Subcutaneous abdominal adipose tissue (tissue), 5 donors: ENCODE data around the gene UBA1.

Experiments
- H3K27ac ChIP-seq: one replicate; pipeline ENCODE4 v1.7.0; 2013; ENCODE audit warnings: low read depth, mild to moderate bottlenecking, inconsistent platforms, low read length, moderate library complexity
- H3K27me3 ChIP-seq, 5 donors: one replicate each; pipeline ENCODE4 v1.7.0; 2013; ENCODE audit warnings: low read length in 5 of 5, inconsistent platforms in 1 of 5; ENCODE audit not compliant: control insufficient read depth in 5 of 5, insufficient read depth in 4 of 5
- H3K36me3 ChIP-seq, 5 donors: one replicate each; pipeline ENCODE4 v1.7.0; 2013; ENCODE audit warnings: low read length in 5 of 5; ENCODE audit not compliant: control insufficient read depth in 5 of 5, insufficient read depth in 5 of 5
- H3K4me1 ChIP-seq, 5 donors: one replicate each; pipeline ENCODE4 v1.7.0; 2013; ENCODE audit warnings: low read length in 5 of 5, mild to moderate bottlenecking in 3 of 5, moderate library complexity in 1 of 5; ENCODE audit not compliant: control insufficient read depth in 5 of 5, insufficient read depth in 5 of 5
- H3K4me3 ChIP-seq, 5 donors: one replicate each; pipeline ENCODE4 v1.7.0; 2013; ENCODE audit warnings: low read length in 5 of 5, low read depth in 1 of 5
- H3K9ac ChIP-seq, 5 donors: one replicate each; pipeline ENCODE4 v1.7.0; 2013; ENCODE audit warnings: low read length in 5 of 5, mild to moderate bottlenecking in 4 of 5, moderate library complexity in 3 of 5
- H3K9me3 ChIP-seq, 5 donors: one replicate each; pipeline ENCODE4 v1.7.0; 2013; ENCODE audit warnings: low read length in 5 of 5; ENCODE audit not compliant: control insufficient read depth in 5 of 5
- donor health status: healthy.
- donor health status: healthy.
- donor health status: healthy.
- donor health status: healthy.
- donor health status: healthy.

The UBA1 gene

GRCh38 chrX:47217852-47218279 lies 24.2 kb downstream of the UBA1 start:
- Histone ChIP-seq H3K36me3 (peaks cover 3 to 36% (median 33%) of the 10 kb centered on the region in 5 donors), H3K9me3 (no peaks in the 10 kb centered on the region), H3K9ac (peak overlapping the region; percentile 83 to 94 (median 88)), H3K27me3 (peaks cover 0 to 8% (median 0%) of the 10 kb centered on the region in 5 donors), H3K4me1 (peaks cover 10 to 38% (median 36%) of the 10 kb centered on the region in 5 donors), H3K4me3 (peak overlapping the region; percentile 72 to 95 (median 91)), H3K27ac (peak overlapping the region; percentile 93)

- Histone ChIP-seq H3K9me3 (no peaks in the 10 kb centered on the region), H3K27ac (peak within 1 kb of the TSS; percentile 93), H3K27me3 (peaks cover 0 to 9% (median 0%) of the 10 kb centered on the region in 5 donors), H3K4me3 (peak within 1 kb of the TSS; percentile 72 to 95 (median 91)), H3K4me1 (peaks cover 10 to 38% (median 36%) of the 10 kb centered on the region in 5 donors), H3K36me3 (peaks cover 0 to 35% (median 34%) of the 10 kb centered on the region in 5 donors), H3K9ac (peak within 1 kb of the TSS; percentile 83 to 94 (median 88))
These were observed 24.8 kb downstream of the UBA1 start, which contains the start of gene CDK16 for GRCh38 chrX:47218280-47218919. TSS of gene CDK16 (plus strand) at chrX:47218681. CDS start at chrX:47223558, 4,877 bp downstream.

GRCh38 chrX:47218920-47219815 lies 25.5 kb downstream of the UBA1 start:
- peak overlapping the region; percentile 66 to 95 (median 77) for H3K4me3 ChIP-seq
- H3K27ac ChIP-seq, result peak overlapping the region; percentile 93

GRCh38 chrX:47221756-47222155 lies 28.1 kb downstream of the UBA1 start:
- Histone ChIP-seq H3K4me1 (peaks cover 10 to 36% (median 34%) of the 10 kb centered on the region in 5 donors), H3K27ac (no peak overlapping the region), H3K9me3 (no peaks in the 10 kb centered on the region), H3K36me3 (peaks cover 0 to 39% (median 37%) of the 10 kb centered on the region in 5 donors), H3K4me3 (no peak overlapping the region), H3K27me3 (peaks cover 0 to 23% (median 4%) of the 10 kb centered on the region in 5 donors), H3K9ac (no peak overlapping the region)

More at GRCh38 chrX:47218920-47219815, 25.5 kb downstream of the UBA1 start:
- Histone ChIP-seq H3K27me3 (peaks cover 0 to 12% (median 4%) of the 10 kb centered on the region in 5 donors), H3K4me1 (peaks cover 10 to 38% (median 36%) of the 10 kb centered on the region in 5 donors), H3K9ac (peak overlapping the region; percentile 16 to 89 (median 86)), H3K36me3 (peaks cover 0 to 37% (median 35%) of the 10 kb centered on the region in 5 donors), H3K9me3 (no peaks in the 10 kb centered on the region)

- Histone ChIP-seq H3K9ac (no peak overlapping the region), H3K4me1 (peaks cover 8 to 28% (median 25%) of the 10 kb centered on the region in 5 donors), H3K27ac (no peak overlapping the region), H3K27me3 (peaks cover 0 to 20% (median 4%) of the 10 kb centered on the region in 5 donors), H3K36me3 (peaks cover 0 to 48% (median 46%) of the 10 kb centered on the region in 5 donors), H3K4me3 (no peak overlapping the region), H3K9me3 (no peaks in the 10 kb centered on the region)
These were observed 29.2 kb downstream of the UBA1 start for GRCh38 chrX:47222751-47223350.

- H3K27me3 ChIP-seq, result peaks cover 0 to 19% (median 4%) of the 10 kb centered on the region in 5 donors
- H3K9ac ChIP-seq, result no peak overlapping the region
- peaks cover 3 to 25% (median 20%) of the 10 kb centered on the region in 5 donors for H3K4me1 ChIP-seq
- H3K36me3 ChIP-seq, result peaks cover 0 to 54% (median 50%) of the 10 kb centered on the region in 5 donors
- H3K27ac ChIP-seq, result no peak overlapping the region
- H3K4me3 ChIP-seq, result no peak overlapping the region
- H3K9me3 ChIP-seq, result no peaks in the 10 kb centered on the region
These were observed 30.0 kb downstream of the UBA1 start for GRCh38 chrX:47223476-47224250.

- no peak overlapping the region for H3K4me3 ChIP-seq
- H3K27ac ChIP-seq, result no peak overlapping the region
- H3K36me3 ChIP-seq, result peaks cover 0 to 60% (median 53%) of the 10 kb centered on the region in 5 donors
- H3K4me1 ChIP-seq, result peaks cover 3 to 21% (median 16%) of the 10 kb centered on the region in 5 donors
- peaks cover 0 to 19% (median 4%) of the 10 kb centered on the region in 5 donors for H3K27me3 ChIP-seq
- no peaks in the 10 kb centered on the region for H3K9me3 ChIP-seq
- no peak overlapping the region for H3K9ac ChIP-seq
These were observed 30.8 kb downstream of the UBA1 start for GRCh38 chrX:47224266-47224895.

GRCh38 chrX:47224896-47225290 lies 31.3 kb downstream of the UBA1 start:
- Histone ChIP-seq H3K4me3 (no peak overlapping the region), H3K9me3 (no peaks in the 10 kb centered on the region), H3K9ac (no peak overlapping the region), H3K36me3 (peaks cover 0 to 62% (median 53%) of the 10 kb centered on the region in 5 donors), H3K4me1 (peaks cover 2 to 16% (median 11%) of the 10 kb centered on the region in 5 donors), H3K27ac (no peak overlapping the region), H3K27me3 (peaks cover 0 to 19% (median 4%) of the 10 kb centered on the region in 5 donors)
